ENCODE measurements around the gene FAN1. TPM values are rescaled to one million over a fixed set of nuclear protein-coding genes. Genes with fewer than 3 reads are reported as not detected.

Gene FAN1
- polyA plus RNA-seq, 1 of the 3 experiments (the other 2 are of a cell fraction), result 5.7 TPM

GRCh38 chr15:30969724-30970123 is 66.0 kb downstream of the FAN1 start:
- Histone ChIP-seq H3K4me1 (ENCODE audit: control insufficient read depth in 1 of 2, insufficient read depth in 2 of 2, low read depth in 1 of 2, low read length in 1 of 2) (no peaks in the 10 kb centered on the region), H3K9me2 (no peaks in the 10 kb centered on the region), H3K27me3 (ENCODE audit: insufficient read depth) (no peaks in the 10 kb centered on the region), H3K36me3 (replicated peaks in 1 of 2; ENCODE audit: control insufficient read depth in 1 of 2, insufficient read depth in 2 of 2, low read length in 1 of 2) (peaks cover 51 to 74% of the 10 kb centered on the region in 2 experiments), H3K4me3 (ENCODE audit: low read depth in 2 of 2, low read length in 1 of 2) (no peak overlapping the region), H3K9ac (no peak overlapping the region), H3F3A (replicated peaks; ENCODE audit: insufficient read depth) (no peaks in the 10 kb centered on the region), H2AFZ (ENCODE audit: low read depth) (no peak overlapping the region), H4K20me1 (ENCODE audit: insufficient read depth) (no peaks in the 10 kb centered on the region), H3K9me3 (no peaks in the 10 kb centered on the region), H3K27ac (ENCODE audit: low read depth in 2 of 2, low read length in 1 of 2) (no peak overlapping the region), H3K4me2 (no peak overlapping the region), H3K79me2 (ENCODE audit: insufficient read depth) (no peaks in the 10 kb centered on the region)
- WGBS (ENCODE audit: low lambda C conversion rate), result 98% methylated on average over 2 of the region's 2 CpGs
- CTCF ChIA-PET, result no interaction called here
- POLR2A ChIA-PET, result no interaction called here
- TF ChIP-seq JUND (IDR thresholded peaks at IDR 0.05) (no peak), ELF1 (IDR thresholded peaks at IDR 0.05) (no peak), SMC3 (IDR thresholded peaks at IDR 0.05; ENCODE audit: low read depth, low read length) (no peak), ZBTB33 (IDR thresholded peaks at IDR 0.05; ENCODE audit: borderline replicate concordance, low read depth) (no peak), RFX5 (IDR thresholded peaks at IDR 0.05; ENCODE audit: low read length) (no peak), EZH2phosphoT487 (IDR thresholded peaks at IDR 0.05; ENCODE audit: borderline replicate concordance, low read depth) (no peak), RAD21 (IDR thresholded peaks at IDR 0.05; ENCODE audit: low read length) (no peak), FOSL2 (IDR thresholded peaks at IDR 0.05; ENCODE audit: borderline replicate concordance, low read depth) (no peak), MAX (IDR thresholded peaks at IDR 0.05; ENCODE audit: low read depth) (no peak), CHD2 (IDR thresholded peaks at IDR 0.05; ENCODE audit: low read length, partially characterized antibody) (no peak)
- no peak for DNase-seq

- H3K9me2 ChIP-seq, result no peaks in the 10 kb centered on the region
- WGBS (ENCODE audit: low lambda C conversion rate), result 96% methylated on average over 4 of the region's 4 CpGs
- TF ChIP-seq TEAD4 (IDR thresholded peaks at IDR 0.05; ENCODE audit: borderline replicate concordance, insufficient read depth) (no peak), ELF1 (IDR thresholded peaks at IDR 0.05) (no peak), MEF2A (IDR thresholded peaks at IDR 0.05; ENCODE audit: borderline replicate concordance, low read depth) (no peak), POLR2AphosphoS5 (IDR thresholded peaks at IDR 0.05; ENCODE audit: low read depth, low read length) (no peak), YY1 (IDR thresholded peaks at IDR 0.05; ENCODE audit: low read depth) (no peak), SIN3A (IDR thresholded peaks at IDR 0.05; ENCODE audit: borderline replicate concordance, low read depth, low read length) (no peak), USF2 (IDR thresholded peaks at IDR 0.05; ENCODE audit: borderline replicate concordance, low read depth, low read length) (no peak), TCF12 (IDR thresholded peaks at IDR 0.05) (no peak), CTCF (IDR thresholded peaks at IDR 0.05) (no peak)
- no peak for DNase-seq
- H3K27ac ChIP-seq (ENCODE audit: low read depth in 2 of 2, low read length in 1 of 2), result no peak overlapping the region
- CTCF ChIA-PET, result interaction anchor here (1.0 to 1.3 kb wide), 2 partner anchors 8 to 12 kb away, joined by 3 read pairs; no protein-coding TSS in a partner anchor
- H3K79me2 ChIP-seq (ENCODE audit: insufficient read depth), result peaks cover 16% of the 10 kb centered on the region
- no peaks in the 10 kb centered on the region for H3F3A ChIP-seq (replicated peaks; ENCODE audit: insufficient read depth)
- H3K4me2 ChIP-seq, result no peak overlapping the region
- peaks cover 55 to 57% of the 10 kb centered on the region in 2 experiments for H3K36me3 ChIP-seq (replicated peaks in 1 of 2; ENCODE audit: control insufficient read depth in 1 of 2, insufficient read depth in 2 of 2, low read length in 1 of 2)
- no peaks in the 10 kb centered on the region for H3K27me3 ChIP-seq (ENCODE audit: insufficient read depth)
- H4K20me1 ChIP-seq (ENCODE audit: insufficient read depth), result no peaks in the 10 kb centered on the region
- H3K4me1 ChIP-seq (ENCODE audit: control insufficient read depth in 1 of 2, insufficient read depth in 2 of 2, low read depth in 1 of 2, low read length in 1 of 2), result no peaks in the 10 kb centered on the region
- no peaks in the 10 kb centered on the region for H3K9me3 ChIP-seq
- no peak overlapping the region for H2AFZ ChIP-seq (ENCODE audit: low read depth)
- H3K9ac ChIP-seq, result no peak overlapping the region
- no peak overlapping the region for H3K4me3 ChIP-seq (ENCODE audit: low read depth in 2 of 2, low read length in 1 of 2)
- POLR2A ChIA-PET, result no interaction called here
Observed at GRCh38 chr15:30973379-30973778, 69.7 kb downstream of the FAN1 start.
